ENCODE data around the gene LRP4.

LRP4 gene

GRCh38 chr11:46905806-46906205, 12.5 kb downstream of the LRP4 start:
- peaks cover 8% of the 10 kb centered on the region for H3K4me1 ChIP-seq (ENCODE audit: control insufficient read depth, insufficient read depth, low read length)
- no peak overlapping the region for H3K27ac ChIP-seq (ENCODE audit: low read length)
- H3K9ac ChIP-seq (ENCODE audit: low read length in 2 of 2) = no peak overlapping the region
- no peaks in the 10 kb centered on the region for H3K27me3 ChIP-seq (ENCODE audit: control insufficient read depth in 1 of 2, insufficient read depth in 2 of 2, low read length in 2 of 2)
- H3K36me3 ChIP-seq (ENCODE audit: control insufficient read depth in 2 of 2, insufficient read depth in 2 of 2, low read length in 2 of 2) = peaks cover 0 to 2% of the 10 kb centered on the region in 2 donors
- no peaks in the 10 kb centered on the region for H3K9me3 ChIP-seq (ENCODE audit: control insufficient read depth in 2 of 2, low read length in 2 of 2)
- no peak overlapping the region for H3K4me3 ChIP-seq (ENCODE audit: low read length in 2 of 2)

GRCh38 chr11:46903846-46904245, 14.5 kb downstream of the LRP4 start:
- Histone ChIP-seq H3K27ac (ENCODE audit: low read length) (no peak overlapping the region), H3K4me3 (ENCODE audit: low read length in 2 of 2) (no peak overlapping the region), H3K36me3 (ENCODE audit: control insufficient read depth in 2 of 2, insufficient read depth in 2 of 2, low read length in 2 of 2) (peaks cover 0 to 9% of the 10 kb centered on the region in 2 donors), H3K9me3 (ENCODE audit: control insufficient read depth in 2 of 2, low read length in 2 of 2) (no peaks in the 10 kb centered on the region), H3K27me3 (ENCODE audit: control insufficient read depth in 1 of 2, insufficient read depth in 2 of 2, low read length in 2 of 2) (no peaks in the 10 kb centered on the region), H3K4me1 (ENCODE audit: control insufficient read depth, insufficient read depth, low read length) (peaks cover 8% of the 10 kb centered on the region), H3K9ac (ENCODE audit: low read length in 2 of 2) (no peak overlapping the region)

- Histone ChIP-seq H3K4me3 (ENCODE audit: low read length in 2 of 2) (no peak overlapping the region), H3K9me3 (ENCODE audit: control insufficient read depth in 2 of 2, low read length in 2 of 2) (no peaks in the 10 kb centered on the region), H3K9ac (ENCODE audit: low read length in 2 of 2) (no peak overlapping the region), H3K36me3 (ENCODE audit: control insufficient read depth in 2 of 2, insufficient read depth in 2 of 2, low read length in 2 of 2) (peaks cover 0 to 11% of the 10 kb centered on the region in 2 donors), H3K27me3 (ENCODE audit: control insufficient read depth in 1 of 2, insufficient read depth in 2 of 2, low read length in 2 of 2) (no peaks in the 10 kb centered on the region), H3K27ac (ENCODE audit: low read length) (no peak overlapping the region), H3K4me1 (ENCODE audit: control insufficient read depth, insufficient read depth, low read length) (peaks cover 8% of the 10 kb centered on the region)
These were observed 15.7 kb downstream of the LRP4 start for GRCh38 chr11:46902694-46903093.

- Histone ChIP-seq H3K9ac (ENCODE audit: low read length in 2 of 2) (no peak overlapping the region), H3K9me3 (ENCODE audit: control insufficient read depth in 2 of 2, low read length in 2 of 2) (no peaks in the 10 kb centered on the region), H3K4me1 (ENCODE audit: control insufficient read depth, insufficient read depth, low read length) (peaks cover 10% of the 10 kb centered on the region), H3K36me3 (ENCODE audit: control insufficient read depth in 2 of 2, insufficient read depth in 2 of 2, low read length in 2 of 2) (peaks cover 0 to 11% of the 10 kb centered on the region in 2 donors), H3K27me3 (ENCODE audit: control insufficient read depth in 1 of 2, insufficient read depth in 2 of 2, low read length in 2 of 2) (no peaks in the 10 kb centered on the region), H3K27ac (ENCODE audit: low read length) (no peak overlapping the region), H3K4me3 (ENCODE audit: low read length in 2 of 2) (no peak overlapping the region)
These were observed 17.2 kb downstream of the LRP4 start for GRCh38 chr11:46901156-46901555.

- Histone ChIP-seq H3K9me3 (ENCODE audit: control insufficient read depth in 2 of 2, low read length in 2 of 2) (no peaks in the 10 kb centered on the region), H3K27ac (ENCODE audit: low read length) (no peak overlapping the region)
These were observed 18.1 kb downstream of the LRP4 start for GRCh38 chr11:46900091-46900746.

GRCh38 chr11:46899501-46900025, 18.8 kb downstream of the LRP4 start:
- Histone ChIP-seq H3K36me3 (ENCODE audit: control insufficient read depth in 2 of 2, insufficient read depth in 2 of 2, low read length in 2 of 2) (peaks cover 1 to 13% of the 10 kb centered on the region in 2 donors), H3K9me3 (ENCODE audit: control insufficient read depth in 2 of 2, low read length in 2 of 2) (no peaks in the 10 kb centered on the region), H3K27me3 (ENCODE audit: control insufficient read depth in 1 of 2, insufficient read depth in 2 of 2, low read length in 2 of 2) (no peaks in the 10 kb centered on the region), H3K4me1 (ENCODE audit: control insufficient read depth, insufficient read depth, low read length) (peaks cover 17% of the 10 kb centered on the region), H3K4me3 (ENCODE audit: low read length in 2 of 2) (no peak overlapping the region), H3K9ac (ENCODE audit: low read length in 2 of 2) (no peak overlapping the region), H3K27ac (ENCODE audit: low read length) (no peak overlapping the region)

More at GRCh38 chr11:46900091-46900746, 18.1 kb downstream of the LRP4 start:
- H3K27me3 ChIP-seq (ENCODE audit: control insufficient read depth in 1 of 2, insufficient read depth in 2 of 2, low read length in 2 of 2) = no peaks in the 10 kb centered on the region
- peaks cover 17% of the 10 kb centered on the region for H3K4me1 ChIP-seq (ENCODE audit: control insufficient read depth, insufficient read depth, low read length)
- H3K4me3 ChIP-seq (ENCODE audit: low read length in 2 of 2) = no peak overlapping the region
- H3K36me3 ChIP-seq (ENCODE audit: control insufficient read depth in 2 of 2, insufficient read depth in 2 of 2, low read length in 2 of 2) = peaks cover 0 to 11% of the 10 kb centered on the region in 2 donors
- H3K9ac ChIP-seq (ENCODE audit: low read length in 2 of 2) = no peak overlapping the region

- H3K9ac ChIP-seq (ENCODE audit: low read length in 2 of 2) = no peak overlapping the region
- H3K27ac ChIP-seq (ENCODE audit: low read length) = no peak overlapping the region
These were observed 19.8 kb downstream of the LRP4 start for GRCh38 chr11:46898396-46899095.

GRCh38 chr11:46896719-46897406, 21.5 kb downstream of the LRP4 start:
- H3K4me3 ChIP-seq (ENCODE audit: low read length in 2 of 2) = no peak overlapping the region
- no peak overlapping the region for H3K27ac ChIP-seq (ENCODE audit: low read length)
- H3K9me3 ChIP-seq (ENCODE audit: control insufficient read depth in 2 of 2, low read length in 2 of 2) = no peaks in the 10 kb centered on the region
- H3K9ac ChIP-seq (ENCODE audit: low read length in 2 of 2) = no peak overlapping the region
- no peaks in the 10 kb centered on the region for H3K27me3 ChIP-seq (ENCODE audit: control insufficient read depth in 1 of 2, insufficient read depth in 2 of 2, low read length in 2 of 2)
- H3K4me1 ChIP-seq (ENCODE audit: control insufficient read depth, insufficient read depth, low read length) = peaks cover 13% of the 10 kb centered on the region
- peaks cover 7 to 25% of the 10 kb centered on the region in 2 donors for H3K36me3 ChIP-seq (ENCODE audit: control insufficient read depth in 2 of 2, insufficient read depth in 2 of 2, low read length in 2 of 2)

More at GRCh38 chr11:46898396-46899095, 19.8 kb downstream of the LRP4 start:
- Histone ChIP-seq H3K4me3 (ENCODE audit: low read length in 2 of 2) (no peak overlapping the region), H3K4me1 (ENCODE audit: control insufficient read depth, insufficient read depth, low read length) (peaks cover 17% of the 10 kb centered on the region), H3K27me3 (ENCODE audit: control insufficient read depth in 1 of 2, insufficient read depth in 2 of 2, low read length in 2 of 2) (no peaks in the 10 kb centered on the region), H3K9me3 (ENCODE audit: control insufficient read depth in 2 of 2, low read length in 2 of 2) (no peaks in the 10 kb centered on the region), H3K36me3 (ENCODE audit: control insufficient read depth in 2 of 2, insufficient read depth in 2 of 2, low read length in 2 of 2) (peaks cover 3 to 18% of the 10 kb centered on the region in 2 donors)

GRCh38 chr11:46895821-46896220, 22.5 kb downstream of the LRP4 start:
- Histone ChIP-seq H3K9me3 (ENCODE audit: control insufficient read depth in 2 of 2, low read length in 2 of 2) (no peaks in the 10 kb centered on the region), H3K27ac (ENCODE audit: low read length) (no peak overlapping the region), H3K4me1 (ENCODE audit: control insufficient read depth, insufficient read depth, low read length) (peaks cover 13% of the 10 kb centered on the region), H3K27me3 (ENCODE audit: control insufficient read depth in 1 of 2, insufficient read depth in 2 of 2, low read length in 2 of 2) (no peaks in the 10 kb centered on the region), H3K9ac (ENCODE audit: low read length in 2 of 2) (no peak overlapping the region), H3K36me3 (ENCODE audit: control insufficient read depth in 2 of 2, insufficient read depth in 2 of 2, low read length in 2 of 2) (peaks cover 7 to 24% of the 10 kb centered on the region in 2 donors), H3K4me3 (ENCODE audit: low read length in 2 of 2) (no peak overlapping the region)

GRCh38 chr11:46894961-46895360, 23.4 kb downstream of the LRP4 start:
- no peaks in the 10 kb centered on the region for H3K27me3 ChIP-seq (ENCODE audit: control insufficient read depth in 1 of 2, insufficient read depth in 2 of 2, low read length in 2 of 2)
- H3K9me3 ChIP-seq (ENCODE audit: control insufficient read depth in 2 of 2, low read length in 2 of 2) = no peaks in the 10 kb centered on the region
- H3K9ac ChIP-seq (ENCODE audit: low read length in 2 of 2) = no peak overlapping the region
- no peak overlapping the region for H3K27ac ChIP-seq (ENCODE audit: low read length)
- no peak overlapping the region for H3K4me3 ChIP-seq (ENCODE audit: low read length in 2 of 2)
- H3K4me1 ChIP-seq (ENCODE audit: control insufficient read depth, insufficient read depth, low read length) = peaks cover 13% of the 10 kb centered on the region
- peaks cover 7 to 22% of the 10 kb centered on the region in 2 donors for H3K36me3 ChIP-seq (ENCODE audit: control insufficient read depth in 2 of 2, insufficient read depth in 2 of 2, low read length in 2 of 2)
